RWPE2 (cell line): ENCODE results near the gene CFDP1.

ENCODE experiments used
- ATAC-seq: fragments of 200-7000 bp; cut with Tn5 transposase; 3 replicates; pipeline ENCODE4 v1.9.1; 2021; ENCODE audit warnings: low read depth
- DNase-seq: peaks from one replicate; pipeline ENCODE4 v3.0.0-alpha.2; 2020; ENCODE audit warnings: low spot score
- H3K27ac ChIP-seq: fragments of 450-650 bp; 2 replicates; pipeline ENCODE4 v1.5.1; 2017; ENCODE audit warnings: mild to moderate bottlenecking; ENCODE audit not compliant: poor library complexity, severe bottlenecking
- H3K27me3 ChIP-seq: fragments of 250-450 bp; sonication (Bioruptor Pico); 2 replicates; pipeline ENCODE4 v1.5.1; 2021; ENCODE audit warnings: mild to moderate bottlenecking, moderate library complexity; ENCODE audit not compliant: insufficient read depth, poor library complexity, severe bottlenecking
- H3K36me3 ChIP-seq: fragments of 250-450 bp; sonication (Bioruptor Pico); 2 replicates; pipeline ENCODE4 v1.5.1; 2020; ENCODE audit warnings: low read depth, mild to moderate bottlenecking, moderate library complexity
- H3K4me1 ChIP-seq: fragments of 250-450 bp; sonication (Bioruptor Pico); 2 replicates; pipeline ENCODE4 v1.5.1; 2021; ENCODE audit warnings: mild to moderate bottlenecking, moderate library complexity; ENCODE audit not compliant: insufficient read depth, poor library complexity, severe bottlenecking
- H3K4me3 ChIP-seq: fragments of 250-450 bp; sonication (Bioruptor Pico); 2 replicates; pipeline ENCODE4 v1.5.1; 2021; ENCODE audit warnings: mild to moderate bottlenecking, moderate library complexity; ENCODE audit not compliant: severe bottlenecking
- H3K9me3 ChIP-seq: fragments of 250-450 bp; sonication (Bioruptor Pico); 2 replicates; pipeline ENCODE4 v1.5.1; 2021; ENCODE audit warnings: mild to moderate bottlenecking, moderate library complexity; ENCODE audit not compliant: severe bottlenecking
- TF ChIP-seq, protein P1 (sequence below): fragments of 450-650 bp; IDR thresholded peaks from one replicate; pipeline ENCODE4 v1.5.1; 2017; ENCODE audit warnings: mild to moderate bottlenecking, moderate library complexity; ENCODE audit not compliant: poor library complexity, severe bottlenecking

CFDP1 gene

DNA sequence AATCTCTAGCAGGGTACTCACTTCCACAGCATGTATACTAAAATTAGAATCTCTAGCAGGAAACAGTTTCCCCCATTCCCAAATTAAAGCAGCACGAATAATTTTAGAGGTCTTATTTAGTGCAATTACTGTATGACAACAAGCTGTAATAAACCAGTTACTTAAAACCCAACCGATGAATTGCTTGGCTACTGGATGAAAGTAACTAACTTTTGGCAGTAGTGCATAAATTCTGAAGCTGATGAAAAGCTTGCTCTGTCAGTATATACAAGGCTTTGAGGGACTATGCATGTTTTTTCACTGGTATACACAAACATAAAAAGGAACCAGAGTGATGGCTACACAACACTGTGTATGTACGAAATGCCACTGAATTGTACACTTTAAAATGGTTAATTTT, 89.4 kb downstream of the CFDP1 start:
- peak overlapping the region; percentile 35 for H3K27ac ChIP-seq

DNA sequence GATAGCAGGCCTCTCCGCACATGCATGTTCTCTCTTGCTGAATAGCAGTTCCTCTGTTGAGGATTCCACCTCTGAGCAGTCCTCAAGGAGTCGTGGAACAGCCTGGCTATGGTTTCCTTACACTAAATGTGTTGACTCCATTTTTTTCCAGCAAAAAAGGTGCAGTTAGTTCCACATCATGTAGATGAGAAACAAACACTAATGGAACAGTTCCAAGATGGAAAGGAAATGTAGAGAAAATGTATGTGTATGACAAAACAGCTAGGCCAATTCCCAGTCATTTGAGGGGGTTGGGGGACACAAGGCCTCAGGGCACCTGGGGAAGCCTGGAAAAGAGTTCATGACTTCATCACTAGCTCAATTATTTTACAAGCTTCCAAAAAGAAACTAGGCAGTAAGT, 90.0 kb downstream of the CFDP1 start:
- ATAC-seq (no peak), DNase-seq (no peak)
- Histone ChIP-seq H3K9me3 (no peaks in the 10 kb centered on the region), H3K4me1 (peaks cover 32% of the 10 kb centered on the region), H3K36me3 (peaks cover 14% of the 10 kb centered on the region), H3K27me3 (no peaks in the 10 kb centered on the region), H3K4me3 (no peak overlapping the region), H3K27ac (peak overlapping the region; percentile 35)
- TF ChIP-seq, protein P1, sequence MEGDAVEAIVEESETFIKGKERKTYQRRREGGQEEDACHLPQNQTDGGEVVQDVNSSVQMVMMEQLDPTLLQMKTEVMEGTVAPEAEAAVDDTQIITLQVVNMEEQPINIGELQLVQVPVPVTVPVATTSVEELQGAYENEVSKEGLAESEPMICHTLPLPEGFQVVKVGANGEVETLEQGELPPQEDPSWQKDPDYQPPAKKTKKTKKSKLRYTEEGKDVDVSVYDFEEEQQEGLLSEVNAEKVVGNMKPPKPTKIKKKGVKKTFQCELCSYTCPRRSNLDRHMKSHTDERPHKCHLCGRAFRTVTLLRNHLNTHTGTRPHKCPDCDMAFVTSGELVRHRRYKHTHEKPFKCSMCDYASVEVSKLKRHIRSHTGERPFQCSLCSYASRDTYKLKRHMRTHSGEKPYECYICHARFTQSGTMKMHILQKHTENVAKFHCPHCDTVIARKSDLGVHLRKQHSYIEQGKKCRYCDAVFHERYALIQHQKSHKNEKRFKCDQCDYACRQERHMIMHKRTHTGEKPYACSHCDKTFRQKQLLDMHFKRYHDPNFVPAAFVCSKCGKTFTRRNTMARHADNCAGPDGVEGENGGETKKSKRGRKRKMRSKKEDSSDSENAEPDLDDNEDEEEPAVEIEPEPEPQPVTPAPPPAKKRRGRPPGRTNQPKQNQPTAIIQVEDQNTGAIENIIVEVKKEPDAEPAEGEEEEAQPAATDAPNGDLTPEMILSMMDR: no peak

More for the DNA sequence above, 89.4 kb downstream of the CFDP1 start:
- ATAC-seq (no peak), DNase-seq (no peak)
- no peaks in the 10 kb centered on the region for H3K27me3 ChIP-seq
- no peak overlapping the region for H3K4me3 ChIP-seq
- no peaks in the 10 kb centered on the region for H3K9me3 ChIP-seq
- H3K4me1 ChIP-seq: peaks cover 32% of the 10 kb centered on the region
- peaks cover 14% of the 10 kb centered on the region for H3K36me3 ChIP-seq
- TF ChIP-seq, protein P1: no peak

DNA sequence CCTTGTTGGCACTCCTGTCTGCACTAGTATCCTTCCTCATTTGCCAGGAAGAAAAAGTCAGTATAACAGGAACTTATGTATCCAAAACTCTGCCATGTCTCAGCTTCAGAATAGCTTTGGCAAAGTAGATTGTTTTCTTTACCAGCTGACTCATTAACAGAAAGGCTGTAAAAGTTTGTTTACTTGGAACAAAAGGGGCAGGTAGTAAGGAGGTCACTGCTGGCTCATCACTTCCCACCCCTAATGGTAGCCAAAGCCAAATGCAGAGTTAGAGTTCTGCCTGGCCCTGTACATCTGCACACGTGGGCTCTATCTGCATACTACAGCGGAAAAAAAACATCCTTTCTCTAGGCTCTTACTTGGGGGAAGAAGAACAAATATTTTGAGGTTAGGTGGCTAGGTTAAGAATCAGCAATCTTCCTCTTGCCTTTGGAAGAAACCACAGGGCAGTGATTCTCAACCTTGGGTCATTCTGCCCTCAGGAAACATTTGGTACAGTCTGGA, 90.9 kb downstream of the CFDP1 start:
- Histone ChIP-seq H3K4me1 (peaks cover 32% of the 10 kb centered on the region), H3K4me3 (no peak overlapping the region), H3K9me3 (no peaks in the 10 kb centered on the region), H3K36me3 (peaks cover 14% of the 10 kb centered on the region; the same call in 1 of the 2 replicates), H3K27ac (peak overlapping the region; percentile 35), H3K27me3 (no peaks in the 10 kb centered on the region)
- DNase-seq: no peak
- peak; percentile 96 for ATAC-seq
- TF ChIP-seq, protein P1: no peak

- TF ChIP-seq, protein P1: no peak
- no peak for DNase-seq
- H3K27me3 ChIP-seq: no peaks in the 10 kb centered on the region
- H3K4me1 ChIP-seq: peaks cover 32% of the 10 kb centered on the region
- H3K36me3 ChIP-seq: peaks cover 14% of the 10 kb centered on the region; the same call in 1 of the 2 replicates
- no peak; the same call in 2 of the 3 replicates for ATAC-seq
- peak overlapping the region; percentile 35 for H3K27ac ChIP-seq
- H3K4me3 ChIP-seq: no peak overlapping the region
- no peaks in the 10 kb centered on the region for H3K9me3 ChIP-seq
These were observed 91.6 kb downstream of the CFDP1 start for GRCh38 chr16:75341564-75342307.
